Stimulated activated CD8-positive, alpha-beta memory T cell treated with anti-CD3 and anti-CD28 coated beads, Interleukin-4, amount 100 ng/mL, for 24 hours (primary cell): ENCODE results near the gene MAP3K3.

Experiments used
- DNase-seq: peaks from one replicate; pipeline ENCODE4 v3.0.0-alpha.2; 2020; ENCODE audit warnings: low read depth

MAP3K3 gene

DNA sequence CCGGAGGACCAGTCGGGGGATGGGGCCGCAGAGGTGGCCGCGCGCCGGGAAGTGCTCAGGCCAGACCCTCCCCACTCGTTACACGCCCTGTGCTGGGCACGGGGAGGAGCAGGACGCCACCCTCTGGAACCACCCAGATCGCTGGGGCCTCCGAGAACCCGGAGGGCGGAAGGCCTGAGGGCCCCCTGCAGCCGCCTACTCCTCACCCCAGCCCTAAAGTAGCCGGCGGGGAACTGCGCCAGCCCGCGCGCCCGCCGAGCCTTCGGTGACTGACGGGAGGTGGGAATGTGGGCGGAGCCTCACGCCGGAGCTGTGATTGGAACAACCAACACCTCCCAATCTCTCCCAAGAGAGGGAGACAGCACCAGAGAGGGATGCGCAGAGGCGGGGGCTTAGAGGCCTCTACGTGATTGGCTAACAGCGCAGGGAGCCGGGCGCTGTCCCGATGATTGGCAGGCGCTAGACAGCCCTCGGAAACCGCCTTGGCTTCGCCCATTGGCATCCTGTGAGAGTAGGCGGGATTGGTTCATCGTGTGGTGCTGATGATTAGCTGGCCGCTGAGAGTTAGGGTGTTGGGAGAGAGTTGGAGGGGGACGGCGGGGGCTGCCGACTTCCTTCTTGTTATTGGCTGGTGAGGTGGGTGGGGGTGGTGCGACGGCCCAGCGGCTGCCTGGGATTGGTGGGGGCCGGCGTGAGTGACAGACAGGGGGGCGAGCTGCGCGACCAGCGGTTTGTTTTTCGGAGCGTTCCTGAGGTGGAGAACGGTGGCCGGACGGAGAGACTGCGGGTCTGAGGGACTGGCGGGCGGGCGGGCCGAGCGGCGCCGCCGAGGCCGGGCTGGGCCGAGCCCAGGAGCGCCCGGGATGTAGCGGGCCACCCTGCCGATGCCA is at the start of gene MAP3K3:
MAP3K3 (plus strand) TSS at position 734 of the 890 bp plus-strand sequence. CDS start 343 bp downstream, outside the sequence.
- DNase-seq, result peak; percentile 92

DNA sequence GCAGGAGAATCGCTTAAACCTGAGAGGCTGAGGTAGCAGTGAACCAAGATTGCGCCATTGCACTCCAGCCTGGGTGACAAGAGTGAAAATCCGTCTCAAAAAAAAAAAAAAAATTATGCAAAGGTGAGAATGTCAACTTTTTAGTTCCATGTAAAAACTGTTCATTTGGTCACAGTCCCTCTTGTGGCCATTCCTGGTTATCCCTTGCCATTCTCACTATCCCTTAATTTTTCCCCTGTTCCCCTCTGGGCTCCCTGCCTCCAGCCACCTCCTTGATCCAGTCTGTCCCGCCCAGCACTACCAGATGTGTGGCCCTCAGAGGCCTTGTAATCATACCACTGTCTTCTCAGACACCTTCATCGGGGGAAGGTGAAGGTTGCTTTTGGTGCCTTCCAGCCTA is 48.6 kb upstream of the MAP3K3 start:
- DNase-seq, result no peak

DNA sequence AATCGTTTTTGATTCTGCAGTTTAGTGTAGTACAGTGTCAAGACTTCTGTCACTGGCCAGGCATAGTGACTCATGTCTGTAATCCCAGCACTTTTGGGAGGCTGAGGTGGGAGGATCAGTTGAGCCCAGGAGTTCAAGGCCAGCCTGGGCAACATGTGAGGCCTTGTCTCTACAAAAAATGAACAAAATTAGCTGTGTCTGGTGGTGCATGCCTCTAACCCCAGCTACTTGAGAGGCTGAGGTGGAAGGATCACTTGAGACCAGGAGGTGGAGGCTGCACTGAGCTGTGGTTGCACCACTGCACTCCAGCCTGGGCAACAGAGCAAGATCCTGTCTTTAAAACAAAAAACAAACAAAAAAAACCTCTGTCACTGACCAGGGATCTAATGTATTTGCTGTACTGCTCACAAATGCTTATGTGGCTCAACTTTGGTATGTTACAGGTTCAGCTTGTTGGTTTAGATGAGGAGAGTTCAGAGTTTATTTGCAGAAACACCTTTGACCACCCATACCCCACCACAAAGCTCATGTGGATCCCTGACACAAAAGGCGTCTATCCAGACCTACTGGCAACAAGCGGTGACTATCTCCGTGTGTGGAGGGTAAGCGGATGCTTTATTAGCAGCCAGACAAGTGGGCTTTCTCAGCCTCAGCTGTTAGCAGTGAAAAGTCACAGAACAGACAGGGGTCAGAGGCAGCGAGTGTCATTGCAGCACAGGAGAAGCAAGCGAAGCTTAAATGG is 44.0 kb upstream of the MAP3K3 start:
- DNase-seq, result no peak

DNA sequence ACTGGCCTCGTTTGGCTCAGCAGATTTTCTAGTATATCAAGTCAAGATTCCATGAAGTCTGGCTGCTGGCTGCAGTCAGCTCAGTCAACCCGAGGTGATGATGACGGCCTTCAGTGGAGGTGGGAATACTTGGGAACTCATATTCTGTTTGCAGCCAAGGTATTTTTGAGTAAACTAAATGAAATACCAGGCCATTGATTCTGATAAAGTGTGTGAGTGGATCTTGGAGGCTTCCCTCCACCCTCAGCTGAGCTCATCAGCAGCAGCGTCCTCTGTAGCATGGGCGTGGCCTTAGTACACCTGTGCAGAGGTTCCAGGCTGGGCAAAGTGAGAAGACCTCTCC is 43.5 kb upstream of the MAP3K3 start:
- no peak for DNase-seq

DNA sequence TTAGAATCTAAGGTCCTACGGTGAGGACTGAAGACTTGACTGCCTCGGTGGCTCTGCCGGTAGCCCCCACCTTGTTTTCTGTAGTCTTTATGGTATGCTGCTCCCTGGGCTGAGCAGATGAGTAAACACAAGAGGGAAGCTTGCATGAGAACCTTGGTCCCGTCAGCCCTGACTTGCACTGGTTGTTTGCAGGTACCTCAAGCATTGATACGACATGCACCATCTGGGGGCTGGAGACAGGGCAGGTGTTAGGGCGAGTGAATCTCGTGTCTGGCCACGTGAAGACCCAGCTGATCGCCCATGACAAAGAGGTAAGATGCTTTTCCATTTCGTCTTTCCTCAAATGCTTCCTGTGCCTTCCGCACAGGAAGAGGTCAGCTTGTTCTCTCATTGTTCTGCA is 42.6 kb upstream of the MAP3K3 start:
- DNase-seq, result no peak

DNA sequence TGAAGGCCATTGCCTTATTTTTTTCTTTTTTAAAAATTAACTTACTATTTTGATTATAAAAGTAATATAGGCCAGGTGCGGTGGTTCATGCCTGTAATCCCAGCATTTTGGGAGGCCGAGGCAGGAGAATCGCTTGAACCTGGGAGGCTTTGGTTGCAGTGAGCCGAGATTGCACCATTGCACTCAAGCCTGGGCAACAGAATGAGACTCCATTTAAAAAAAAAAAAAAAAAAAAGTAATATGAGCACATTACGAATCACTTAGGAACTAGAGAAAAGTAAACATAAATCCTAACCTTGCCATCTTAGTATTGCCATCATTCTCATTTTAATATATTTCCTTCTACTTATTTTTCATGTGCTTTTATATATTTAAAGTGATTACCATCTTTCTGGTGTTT is 34.4 kb upstream of the MAP3K3 start:
- DNase-seq, result no peak

DNA sequence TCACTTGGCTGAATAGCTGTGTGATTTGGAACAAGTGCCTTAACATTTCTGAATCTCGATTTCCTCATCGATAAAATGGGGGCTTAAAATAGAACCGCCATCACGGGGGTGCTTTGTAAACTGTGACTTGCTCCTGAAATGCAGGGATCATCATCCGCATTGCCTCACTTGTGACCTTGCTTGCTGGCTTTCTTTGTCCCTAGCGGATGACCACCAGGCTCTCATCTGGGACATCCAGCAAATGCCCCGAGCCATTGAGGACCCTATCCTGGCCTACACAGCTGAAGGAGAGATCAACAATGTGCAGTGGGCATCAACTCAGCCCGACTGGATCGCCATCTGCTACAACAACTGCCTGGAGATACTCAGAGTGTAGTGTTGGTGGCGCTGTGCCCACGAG is 33.4 kb upstream of the MAP3K3 start:
- DNase-seq, result no peak

DNA sequence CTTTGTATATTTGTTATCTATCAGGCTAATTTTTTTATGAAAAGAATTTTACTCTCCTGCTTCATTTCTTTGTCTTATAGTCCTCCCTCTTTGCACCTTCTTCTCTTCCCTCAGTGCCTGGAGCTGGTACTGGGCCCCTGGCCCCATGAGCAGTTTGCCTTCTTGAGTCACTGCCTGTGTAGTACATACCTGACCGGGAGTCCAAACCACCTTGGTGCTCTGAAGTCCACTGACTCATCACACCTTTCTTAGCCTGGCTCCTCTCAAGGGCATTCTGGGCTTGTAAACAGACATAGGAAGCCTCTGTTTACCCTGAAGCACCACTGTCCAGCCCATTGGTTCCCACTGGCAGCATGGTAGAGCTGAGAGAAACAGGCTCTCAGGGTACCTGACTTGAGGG is 32.6 kb upstream of the MAP3K3 start:
- no peak for DNase-seq

DNA sequence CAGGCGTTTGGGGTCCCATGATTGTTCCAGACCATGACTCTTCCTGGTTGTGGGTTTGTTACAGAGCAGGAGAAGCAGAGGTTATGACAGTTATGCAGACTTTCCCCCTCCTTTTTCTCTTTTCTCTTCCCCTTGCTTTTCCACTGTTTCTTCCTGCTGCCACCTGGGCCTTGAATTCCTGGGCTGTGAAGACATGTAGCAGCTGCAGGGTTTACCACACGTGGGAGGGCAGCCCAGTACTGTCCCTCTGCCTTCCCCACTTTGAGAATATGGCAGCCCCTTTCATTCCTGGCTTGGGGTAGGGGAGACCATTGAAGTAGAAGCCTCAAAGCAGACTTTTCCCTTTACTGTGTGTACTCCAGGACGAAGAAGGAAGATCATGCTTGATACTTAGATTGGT is 29.4 kb upstream of the MAP3K3 start:
- DNase-seq, result no peak

DNA sequence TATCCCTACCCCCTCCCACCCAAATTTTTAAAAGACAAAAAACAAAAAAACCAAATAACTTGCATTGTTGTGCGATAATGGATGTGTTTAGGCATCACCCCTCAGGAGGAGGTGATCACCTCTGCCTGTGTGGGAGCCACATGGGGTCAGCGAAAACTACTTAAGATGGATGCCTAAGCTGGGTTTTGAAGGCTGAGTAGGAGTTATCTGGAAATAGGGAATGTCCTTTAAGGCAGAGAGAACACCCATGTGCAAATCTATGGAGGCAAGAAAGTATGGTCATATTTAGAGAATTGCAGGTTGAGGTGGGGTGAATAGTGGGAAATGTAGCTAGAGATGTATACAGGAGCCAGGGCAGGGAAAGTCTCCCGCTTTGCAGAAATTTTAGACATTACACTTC is 27.1 kb upstream of the MAP3K3 start:
- DNase-seq, result no peak

DNA sequence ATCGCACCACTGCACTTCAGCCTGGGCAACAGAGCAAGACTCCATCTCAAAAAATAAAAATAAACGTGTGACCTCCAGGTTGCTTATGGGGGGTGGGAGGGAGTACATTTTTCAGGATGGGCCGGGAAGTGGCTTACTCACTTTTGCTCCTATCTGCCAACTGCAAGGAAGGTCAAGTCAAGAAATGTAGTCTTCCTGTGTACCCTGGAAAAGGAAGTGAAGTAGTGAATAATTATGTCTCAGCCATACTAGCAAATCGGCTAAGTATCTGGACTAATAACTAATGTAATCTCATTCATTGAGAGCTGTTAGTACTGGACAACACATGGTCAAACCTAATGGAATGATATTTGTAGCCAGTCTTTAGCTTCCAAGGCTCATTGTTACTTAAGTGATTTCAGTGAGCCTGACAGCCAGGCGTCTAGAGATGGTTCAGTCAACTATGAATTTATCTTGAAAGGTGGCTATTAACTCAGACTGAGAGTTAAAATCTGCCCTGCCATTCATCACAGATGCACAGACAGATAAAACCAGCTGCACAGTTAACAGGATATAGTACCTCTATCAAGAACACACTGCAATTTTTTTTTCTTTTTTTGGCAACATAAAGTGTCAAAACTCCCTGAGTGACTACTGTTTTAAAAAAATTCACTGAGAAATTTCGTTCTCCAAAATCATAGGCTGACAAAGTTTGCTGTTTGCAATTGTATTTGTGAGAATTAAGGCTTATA is 25.2 kb upstream of the MAP3K3 start:
- DNase-seq, result no peak

DNA sequence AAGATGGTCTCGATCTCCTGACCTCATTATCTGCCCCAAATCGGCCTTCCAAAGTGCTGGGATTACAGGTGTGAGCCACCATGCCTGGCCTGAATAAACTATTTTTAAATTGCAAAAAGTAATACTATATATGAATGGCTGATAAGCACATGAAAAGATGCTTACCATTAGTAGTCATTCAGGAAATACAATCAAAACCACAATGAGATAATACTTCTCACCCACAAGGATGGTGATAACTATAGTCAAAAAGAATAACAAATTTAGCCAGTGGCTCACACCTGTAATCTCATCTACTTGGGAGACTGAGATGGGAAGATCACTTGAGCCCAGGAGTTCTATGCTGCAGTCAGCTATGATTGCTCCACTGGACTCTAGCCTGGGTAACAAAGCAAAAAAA is 23.9 kb upstream of the MAP3K3 start:
- no peak for DNase-seq

DNA sequence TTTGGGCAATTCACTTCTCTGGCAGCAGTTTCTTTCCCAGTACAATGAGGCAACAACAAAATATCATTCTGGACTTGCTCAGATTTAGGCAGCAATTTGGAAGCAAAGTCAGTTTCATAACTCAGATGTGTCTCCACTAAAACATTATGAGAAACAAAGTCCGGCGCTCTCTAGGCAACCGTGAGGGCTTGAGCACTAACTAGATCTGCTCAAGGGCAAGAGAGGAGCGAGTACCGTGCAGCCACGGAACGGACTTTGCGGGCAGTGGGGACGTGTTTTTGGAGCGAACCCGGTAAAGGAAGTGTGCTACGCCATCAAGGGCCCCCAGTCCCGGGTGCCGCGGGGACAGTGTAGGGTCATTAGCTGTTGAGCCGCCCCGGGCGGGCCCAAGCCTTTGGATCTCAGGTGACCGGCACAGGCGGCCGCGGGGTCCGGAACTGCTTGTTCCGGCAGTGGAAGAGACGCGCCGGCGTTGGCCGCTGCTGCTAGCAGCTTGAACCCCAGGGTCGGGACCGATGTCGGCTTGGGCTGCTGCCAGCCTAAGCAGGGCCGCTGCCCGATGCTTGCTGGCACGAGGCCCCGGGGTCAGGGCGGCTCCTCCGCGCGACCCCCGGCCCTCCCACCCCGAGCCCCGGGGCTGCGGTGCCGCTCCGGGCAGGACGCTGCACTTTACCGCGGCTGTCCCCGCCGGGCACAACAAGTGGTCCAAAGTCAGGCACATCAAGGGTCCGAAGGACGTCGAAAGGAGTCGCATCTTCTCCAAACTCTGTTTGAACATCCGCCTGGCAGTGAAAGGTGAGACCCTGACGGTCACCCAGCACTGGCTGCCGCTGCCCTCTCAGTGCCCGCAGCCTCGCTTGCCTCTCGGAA is 21.4 kb upstream of the MAP3K3 start, which contains the start of gene TACO1:
TACO1 (plus strand) TSS at position 327 of the 870 bp plus-strand sequence; CDS start at position 516, 189 bp downstream.
- peak; percentile 61 for DNase-seq

DNA sequence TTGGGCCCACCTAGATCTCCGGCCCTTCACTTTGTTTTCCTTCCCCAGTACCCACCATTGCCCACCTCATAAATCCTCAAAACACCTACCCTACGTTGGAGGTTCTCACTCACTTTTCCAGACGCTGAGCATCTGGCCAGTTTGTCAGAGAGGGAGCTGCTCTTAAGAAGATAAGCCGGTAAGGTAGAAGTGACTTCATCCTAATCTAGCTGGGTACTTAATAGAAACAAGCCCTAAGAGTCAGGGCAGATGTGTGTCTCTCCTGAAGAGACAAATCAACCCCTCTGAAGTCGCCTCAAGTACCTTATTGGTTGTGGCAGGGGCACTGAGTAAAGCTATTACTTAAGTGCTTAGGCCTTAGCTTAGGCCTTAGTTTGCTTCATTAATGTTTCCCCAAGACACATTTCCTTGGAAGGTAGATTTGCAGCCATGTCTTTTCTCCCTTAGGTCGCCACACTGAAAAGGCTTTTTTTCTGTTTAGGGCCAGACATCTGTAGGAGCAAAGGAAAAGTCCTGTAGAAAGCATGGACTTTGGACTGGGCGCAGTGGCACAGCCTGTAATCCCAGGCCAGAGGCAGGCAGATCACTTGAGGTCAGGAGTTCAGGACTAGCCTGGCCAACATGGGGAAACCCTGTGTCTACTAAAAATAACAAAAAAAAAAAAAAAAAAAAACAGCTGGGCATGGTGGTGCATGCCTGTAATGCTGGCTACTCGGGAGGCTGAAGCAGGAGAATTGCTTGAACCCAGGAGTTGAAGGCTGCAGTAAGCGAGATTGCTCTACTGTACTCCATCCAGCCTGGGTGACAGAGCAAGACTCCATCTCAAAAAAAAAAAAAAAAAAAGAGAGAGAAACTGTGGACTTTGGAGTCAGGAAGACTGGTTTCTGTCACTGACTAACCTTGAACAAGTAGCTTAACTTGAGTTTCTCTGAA is 20.5 kb upstream of the MAP3K3 start:
- DNase-seq, result no peak

DNA sequence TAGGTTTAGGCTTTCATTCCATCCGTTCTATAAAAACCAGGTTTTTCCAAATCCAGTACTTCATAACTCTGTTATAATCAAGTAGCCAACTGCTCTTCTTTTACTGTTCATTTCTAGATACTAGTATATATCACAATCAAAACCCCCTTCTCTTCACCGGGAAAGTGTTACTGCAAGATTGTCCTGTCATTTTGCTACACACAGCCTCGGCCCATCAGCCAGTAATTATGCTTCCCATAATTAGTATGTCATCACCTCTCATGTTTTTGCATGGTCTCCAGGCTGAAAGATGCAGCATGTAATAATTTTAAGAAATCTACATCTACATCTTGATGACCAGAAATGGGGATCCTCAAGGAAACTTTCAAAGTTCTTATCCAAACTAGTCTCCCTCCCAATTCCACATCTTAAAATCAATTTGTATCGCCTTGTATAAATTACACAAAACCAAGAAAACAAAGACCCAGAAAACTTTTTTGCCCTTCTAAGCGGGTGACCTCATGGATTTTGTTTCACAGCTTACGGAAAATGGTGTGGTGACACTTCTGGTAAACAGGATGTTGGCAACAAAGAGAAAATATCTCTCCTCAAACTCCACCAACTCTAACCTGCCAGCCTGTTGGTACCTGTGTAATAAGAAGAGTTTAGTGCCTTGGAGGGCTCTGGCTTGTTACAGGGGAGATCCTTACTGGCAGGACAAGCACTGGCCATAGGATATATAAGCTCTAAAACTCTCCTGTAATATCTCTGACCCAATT is 12.2 kb upstream of the MAP3K3 start:
- DNase-seq, result no peak

DNA sequence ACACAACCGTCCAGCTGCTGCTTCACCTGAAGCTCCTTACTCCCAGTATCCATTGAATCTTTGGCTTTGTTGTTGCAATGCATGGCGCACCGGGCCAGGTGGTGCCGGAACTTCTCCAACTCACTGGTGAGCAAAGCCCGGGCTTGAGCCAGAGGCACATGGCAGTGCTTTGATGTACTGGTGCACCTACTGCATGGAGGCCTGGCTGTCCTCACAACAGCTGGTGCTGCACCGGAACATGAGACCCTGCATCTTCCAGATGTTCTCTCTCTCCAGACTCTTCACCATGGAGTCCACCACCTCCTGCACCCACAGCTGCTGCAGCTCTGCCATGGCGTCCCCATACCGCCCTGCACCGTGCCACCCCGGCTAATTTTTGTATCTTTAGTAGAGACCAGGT is 11.4 kb upstream of the MAP3K3 start:
- no peak for DNase-seq

DNA sequence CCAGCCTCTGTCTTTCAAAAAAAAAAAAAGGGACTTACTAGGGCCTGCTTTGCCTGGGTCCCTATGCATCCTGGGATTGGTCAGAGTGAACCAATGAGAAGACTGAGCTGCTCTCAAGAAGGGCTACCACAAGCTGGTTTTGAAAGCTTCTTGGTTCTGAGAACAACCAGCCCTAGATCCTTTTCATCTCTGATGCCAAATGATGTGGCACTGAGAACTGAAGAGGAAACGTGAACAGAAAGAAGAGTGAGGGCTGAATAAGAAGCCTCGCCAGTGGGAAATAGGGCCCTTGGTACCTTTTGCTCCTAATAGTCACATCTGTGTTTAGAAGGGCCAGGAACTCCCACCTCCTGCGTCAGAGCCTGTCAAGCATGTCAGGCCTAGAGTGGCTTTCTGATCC is 10.9 kb upstream of the MAP3K3 start:
- no peak for DNase-seq

DNA sequence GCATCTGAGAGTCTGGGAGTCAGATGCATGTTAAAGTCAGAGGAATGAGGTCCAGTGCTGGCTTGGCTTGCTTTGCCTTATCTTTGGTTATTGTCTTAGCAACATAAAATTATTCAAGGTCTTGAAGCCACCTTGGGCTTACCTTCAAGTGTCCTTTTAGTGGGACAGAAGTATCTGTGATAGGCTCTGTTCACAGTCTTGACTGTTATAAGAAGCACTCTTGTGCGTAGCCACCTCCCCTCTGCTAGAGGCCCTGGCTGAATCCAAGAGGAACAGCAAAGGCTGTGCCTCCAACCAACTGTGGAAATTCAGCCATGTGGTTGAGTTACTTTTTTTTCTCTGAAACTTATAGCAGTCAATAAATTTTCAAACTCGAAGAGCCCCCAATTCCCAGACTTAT is 8.6 kb upstream of the MAP3K3 start:
- DNase-seq, result no peak

DNA sequence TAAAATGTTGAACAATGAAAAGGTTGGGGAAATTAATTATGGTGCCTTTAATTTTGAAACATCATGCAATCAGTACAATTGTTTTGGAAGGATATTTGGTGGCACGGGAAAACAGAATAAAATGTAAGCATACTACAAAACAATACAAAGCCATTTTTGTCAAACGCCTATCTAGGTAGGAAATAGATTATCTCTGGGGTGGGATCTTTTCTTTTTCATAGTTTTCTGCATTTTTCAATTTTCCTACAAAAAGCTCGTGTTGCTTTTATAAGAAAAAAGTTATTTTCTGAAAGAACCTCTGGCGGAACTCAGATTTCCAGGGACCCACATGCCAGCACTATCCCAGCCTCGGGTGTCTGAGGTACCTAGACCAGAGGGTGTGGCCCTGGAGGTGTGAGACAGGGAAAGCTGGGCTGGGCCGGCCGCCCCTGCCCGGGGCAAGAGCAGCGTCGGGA is 961 bp upstream of the MAP3K3 start:
- DNase-seq, result no peak
